GM20431 (cell line): Measurements from ENCODE around the gene MLLT1.

ENCODE experiments used
- in situ Hi-C: fragments of 300-500 bp; cut with MseI, MboI; formaldehyde crosslinking; loops from one replicate; pipeline ENCODE4 v1.15.0; 2020; ENCODE audit warnings: low sequenced_read_pairs; ENCODE audit not compliant: unreplicated experiment

MLLT1 gene

GRCh38 chr19:6276447-6276846 is 3.3 kb downstream of the MLLT1 start:
- in situ Hi-C loops: no loop called here

DNA sequence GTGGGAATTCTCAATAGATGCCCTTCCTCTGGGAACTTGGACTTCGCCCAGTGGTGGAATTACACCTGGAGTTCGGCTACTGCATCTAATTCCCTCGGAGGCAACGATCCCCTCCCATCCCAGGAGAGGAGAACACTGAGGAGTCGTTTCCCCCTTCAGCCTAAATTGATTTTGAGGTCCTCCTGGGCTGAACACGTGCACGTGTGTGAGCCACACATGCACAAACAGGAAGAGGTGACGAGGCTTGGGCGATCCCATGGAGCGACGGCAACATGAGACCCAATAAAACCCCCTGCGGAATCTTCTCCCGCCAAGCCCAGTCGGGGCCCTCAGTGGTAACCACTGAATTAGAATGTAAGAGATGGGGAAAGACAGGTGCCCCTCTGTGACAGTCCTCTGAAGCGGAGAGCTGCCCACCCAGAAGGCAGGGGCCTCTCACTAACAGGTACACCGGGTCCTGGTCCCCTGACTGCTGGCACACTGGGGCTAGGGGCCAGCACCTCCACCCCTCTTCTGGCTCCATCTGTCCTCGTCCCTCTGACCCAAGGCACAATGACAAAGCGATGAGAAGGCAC is 4.5 kb downstream of the MLLT1 start:
- in situ Hi-C loops: no loop called here

DNA sequence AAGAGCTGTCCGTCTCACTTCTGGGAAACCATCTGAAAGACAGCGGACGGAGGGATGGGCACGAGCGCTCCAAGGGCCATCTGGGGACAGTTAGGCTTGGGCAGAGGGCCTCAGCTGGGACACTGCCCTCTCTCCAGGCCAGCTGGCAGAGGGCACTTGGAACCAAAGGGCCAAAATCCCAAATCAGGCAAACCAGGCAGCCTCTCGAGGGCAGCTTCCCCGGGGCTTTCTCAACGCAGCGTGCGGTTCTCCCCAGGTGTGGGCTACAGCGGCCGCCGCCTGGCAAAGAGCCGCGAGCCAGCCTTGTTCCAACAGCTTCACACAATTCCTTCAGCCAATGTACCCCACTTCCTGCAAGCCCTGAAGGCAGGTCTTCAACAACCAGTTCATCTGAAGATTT is 5.0 kb downstream of the MLLT1 start:
- in situ Hi-C loops: no loop called here

DNA sequence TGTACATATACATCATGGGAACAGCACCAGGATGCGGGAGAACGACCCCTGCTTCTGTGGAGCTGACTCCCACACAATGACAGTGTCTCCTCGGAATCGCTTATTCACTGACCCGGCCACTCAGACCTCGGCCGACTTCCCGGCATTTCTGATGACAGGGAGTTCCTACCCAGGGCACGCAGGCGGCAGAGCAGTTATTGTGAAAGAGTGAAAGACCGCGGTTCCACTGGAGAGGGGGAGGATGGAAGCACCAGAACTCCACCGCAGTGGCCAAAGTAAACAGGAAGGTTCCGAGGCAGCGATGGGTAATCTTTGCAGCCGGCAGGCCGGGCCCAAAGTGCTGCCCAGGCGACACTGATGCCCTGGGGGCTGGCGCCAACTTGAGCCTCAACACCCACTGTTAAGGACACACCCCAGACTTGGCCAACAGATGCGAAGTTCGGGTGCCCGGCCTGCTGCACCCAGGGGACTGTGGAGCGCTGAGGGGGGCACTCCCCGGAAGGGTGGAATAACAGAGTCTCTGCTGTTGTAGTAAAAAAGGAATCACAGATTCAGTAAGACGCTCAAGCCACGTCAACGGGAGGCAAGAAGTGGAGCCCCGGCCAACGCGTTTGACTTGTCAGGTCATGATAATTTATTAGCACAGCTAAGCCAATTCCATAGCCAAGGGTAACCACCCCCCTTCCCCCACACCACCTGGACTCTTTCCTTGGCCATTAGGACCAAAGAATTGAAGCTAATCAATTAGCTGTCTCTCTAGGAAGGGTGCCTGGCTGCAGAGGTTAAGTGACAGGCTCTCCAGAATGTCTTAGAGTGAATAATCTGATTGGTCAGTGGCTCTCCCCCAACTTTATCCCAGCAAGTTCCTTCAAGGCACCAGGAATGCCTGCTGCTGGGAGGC is 5.8 kb downstream of the MLLT1 start:
- in situ Hi-C loops: no loop called here

DNA sequence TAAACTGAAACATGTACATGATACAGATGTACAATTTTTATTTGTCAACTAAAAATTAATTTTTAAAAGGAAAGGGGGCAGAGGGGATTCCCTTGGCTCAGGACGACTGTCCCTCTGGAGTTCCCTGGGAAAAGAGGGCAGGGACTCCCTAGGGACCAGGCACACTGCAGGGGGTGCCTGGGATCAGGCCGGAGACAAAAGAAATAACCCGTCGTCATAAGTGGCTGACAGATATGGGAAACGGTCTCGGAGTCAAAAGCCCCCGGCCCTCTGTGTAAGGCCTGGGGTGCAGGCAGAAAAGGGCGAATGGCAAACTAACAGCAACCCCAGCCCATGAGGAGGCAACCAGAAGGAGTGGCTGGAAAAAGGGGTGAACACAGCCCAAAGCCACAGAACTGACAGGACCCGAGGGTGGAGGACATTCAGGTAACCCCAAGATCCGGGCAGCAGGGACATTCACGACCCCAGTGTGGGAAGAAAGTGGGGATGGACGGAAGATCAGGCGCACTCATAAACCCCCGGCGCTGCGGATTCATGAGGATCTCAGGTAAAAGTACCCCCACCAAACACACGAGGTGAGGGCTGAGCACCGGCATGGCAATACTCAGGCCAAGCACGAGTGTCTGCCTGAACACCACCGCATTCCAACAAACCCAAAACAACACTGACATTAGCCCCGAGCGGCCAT is 6.7 kb downstream of the MLLT1 start:
- in situ Hi-C loops: no loop called here

GRCh38 chr19:6272411-6272791 is 7.4 kb downstream of the MLLT1 start:
- in situ Hi-C loops: no loop called here

DNA sequence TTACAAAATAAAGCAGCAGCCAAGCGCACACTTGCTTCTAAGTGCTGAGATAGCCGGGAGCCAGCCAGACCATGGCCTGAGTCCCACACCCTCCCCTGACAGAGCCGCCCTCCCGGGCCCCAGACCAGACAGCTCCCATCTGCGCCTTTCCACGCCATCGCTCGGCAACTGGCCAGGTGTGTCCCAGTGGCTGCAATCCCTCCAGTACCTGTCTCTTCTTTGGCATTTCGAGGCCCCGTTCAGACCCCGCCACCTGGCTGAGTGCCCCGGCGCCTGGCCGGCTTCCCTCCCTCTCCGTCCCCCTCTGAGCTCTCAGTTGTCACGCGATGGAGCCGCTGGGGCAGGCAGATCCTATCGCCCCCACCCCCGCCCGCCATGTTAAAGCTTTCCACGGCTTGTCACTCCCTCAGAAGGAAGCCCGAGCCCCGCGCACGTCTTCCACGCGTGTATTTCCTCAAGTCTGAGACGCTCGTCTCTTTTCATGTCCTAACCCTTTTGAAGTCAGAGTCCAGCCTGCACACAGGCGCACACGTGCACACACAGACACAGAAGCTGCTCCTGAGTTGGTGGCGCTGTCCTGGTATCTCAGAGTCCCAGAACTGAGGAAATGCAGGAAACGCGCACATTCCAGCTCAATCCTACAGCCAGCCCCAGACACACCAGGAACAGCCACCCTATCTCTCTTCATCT is 7.9 kb downstream of the MLLT1 start:
- in situ Hi-C loops: no loop called here

DNA sequence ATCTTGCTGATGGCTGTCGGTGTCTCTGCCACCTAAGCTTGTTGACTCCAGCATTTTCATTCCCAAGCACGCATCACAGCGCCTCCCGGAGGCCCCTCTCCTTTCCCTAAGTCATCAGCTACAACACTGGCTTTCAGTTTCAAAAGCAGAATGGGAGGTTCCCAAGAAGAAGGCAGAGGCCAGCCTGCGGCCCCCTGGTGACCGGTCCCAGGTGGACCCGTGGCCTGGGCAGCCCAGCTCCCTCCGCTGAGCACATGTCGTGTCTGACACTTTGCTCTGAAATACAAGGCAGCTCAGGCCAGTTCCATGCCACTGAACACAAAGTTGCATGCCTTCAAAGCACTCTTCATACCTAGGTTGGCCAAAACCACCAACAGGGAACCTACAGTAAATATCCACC is 8.5 kb downstream of the MLLT1 start:
- in situ Hi-C loops: no loop called here

- in situ Hi-C loops: no loop called here
Observed at GRCh38 chr19:6270822-6271221, 9.0 kb downstream of the MLLT1 start.

DNA sequence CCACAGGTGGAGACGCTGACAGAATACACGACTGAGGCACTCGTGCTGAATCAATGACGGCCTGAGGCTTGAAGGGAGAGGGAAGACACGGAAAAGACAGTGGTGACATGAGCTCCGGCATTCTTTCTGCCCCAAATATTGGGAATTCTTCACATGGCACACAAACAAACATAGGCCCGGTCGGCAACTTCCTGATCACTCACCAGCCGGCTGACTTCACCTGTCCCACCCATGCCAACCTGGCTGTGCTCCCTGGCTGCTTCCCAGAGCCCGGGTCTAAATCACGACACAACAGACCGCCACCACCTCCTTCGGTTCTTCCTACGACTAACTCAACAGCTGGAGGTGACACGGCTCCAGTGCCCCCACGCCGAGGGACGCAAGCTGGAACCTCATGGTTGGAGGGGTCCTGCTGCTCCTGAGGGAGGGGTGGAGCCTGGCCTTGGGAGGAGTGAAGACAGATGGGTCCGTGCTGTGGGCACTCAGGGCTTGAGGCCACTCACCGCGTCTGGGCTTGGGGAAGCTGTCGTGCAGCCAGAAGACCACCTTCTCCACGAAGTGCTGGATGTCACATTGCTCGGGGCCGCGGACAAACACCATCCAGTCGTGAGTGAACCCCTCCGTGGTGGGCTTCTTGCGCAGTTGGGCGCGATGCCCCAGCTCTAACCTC is 9.6 kb downstream of the MLLT1 start:
- in situ Hi-C loops: no loop called here

DNA sequence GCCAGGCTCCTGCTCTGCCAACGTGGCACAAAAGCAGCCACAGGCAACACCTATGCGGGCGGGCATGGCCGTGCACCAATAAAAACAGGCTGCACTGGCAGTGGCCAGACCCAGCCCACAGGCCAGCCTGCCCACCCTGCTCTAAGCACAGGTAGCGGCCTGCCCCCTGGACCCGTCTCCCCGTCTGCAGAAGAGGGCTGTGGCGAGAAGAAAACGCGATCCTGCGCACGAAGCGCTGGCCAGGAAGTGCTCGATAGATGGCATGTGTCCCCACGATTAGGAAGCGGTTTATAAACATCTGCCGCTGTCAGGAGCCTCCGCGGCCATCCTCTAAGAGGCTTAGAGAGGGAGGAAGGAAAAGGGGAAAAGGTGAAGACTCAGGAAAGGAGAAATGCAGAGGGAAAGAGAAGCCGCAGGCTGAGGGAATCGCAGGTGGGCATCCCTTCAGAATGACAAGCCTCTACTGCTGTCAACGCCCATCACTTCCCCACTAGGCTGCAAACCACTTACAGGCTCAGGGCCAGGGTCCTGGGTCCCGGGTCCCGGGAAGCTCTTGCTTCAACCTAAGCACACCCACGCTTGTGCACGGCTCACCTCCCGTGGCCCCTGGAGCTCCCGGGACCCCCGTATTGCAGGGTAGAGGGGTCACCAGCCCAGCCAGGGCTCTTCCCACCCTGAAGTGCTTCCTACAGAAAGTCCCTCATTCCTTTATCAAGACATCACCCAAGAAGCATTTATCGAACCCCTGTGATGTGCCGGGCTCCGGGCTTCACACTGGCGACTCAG is 10.5 kb downstream of the MLLT1 start:
- in situ Hi-C loops: no loop called here

DNA sequence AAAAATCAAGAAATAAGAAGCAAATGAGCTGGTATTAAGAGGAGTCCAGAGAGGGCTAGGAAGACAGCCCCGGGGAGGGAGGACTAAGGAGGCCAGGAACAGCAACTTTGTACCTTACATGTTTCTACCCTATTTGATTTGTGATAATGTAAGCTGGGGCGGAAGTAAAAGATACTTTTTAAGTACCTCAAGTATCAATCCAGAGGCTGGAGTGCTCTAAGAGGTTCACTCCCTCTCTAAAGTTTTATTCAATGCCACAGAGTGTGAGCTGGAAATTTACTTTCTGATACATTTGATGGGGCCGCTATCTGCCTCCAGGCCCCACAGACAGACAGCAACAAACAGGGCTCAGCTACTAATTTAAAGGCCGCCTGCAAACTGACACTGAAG is 11.4 kb downstream of the MLLT1 start:
- in situ Hi-C loops: no loop called here

DNA sequence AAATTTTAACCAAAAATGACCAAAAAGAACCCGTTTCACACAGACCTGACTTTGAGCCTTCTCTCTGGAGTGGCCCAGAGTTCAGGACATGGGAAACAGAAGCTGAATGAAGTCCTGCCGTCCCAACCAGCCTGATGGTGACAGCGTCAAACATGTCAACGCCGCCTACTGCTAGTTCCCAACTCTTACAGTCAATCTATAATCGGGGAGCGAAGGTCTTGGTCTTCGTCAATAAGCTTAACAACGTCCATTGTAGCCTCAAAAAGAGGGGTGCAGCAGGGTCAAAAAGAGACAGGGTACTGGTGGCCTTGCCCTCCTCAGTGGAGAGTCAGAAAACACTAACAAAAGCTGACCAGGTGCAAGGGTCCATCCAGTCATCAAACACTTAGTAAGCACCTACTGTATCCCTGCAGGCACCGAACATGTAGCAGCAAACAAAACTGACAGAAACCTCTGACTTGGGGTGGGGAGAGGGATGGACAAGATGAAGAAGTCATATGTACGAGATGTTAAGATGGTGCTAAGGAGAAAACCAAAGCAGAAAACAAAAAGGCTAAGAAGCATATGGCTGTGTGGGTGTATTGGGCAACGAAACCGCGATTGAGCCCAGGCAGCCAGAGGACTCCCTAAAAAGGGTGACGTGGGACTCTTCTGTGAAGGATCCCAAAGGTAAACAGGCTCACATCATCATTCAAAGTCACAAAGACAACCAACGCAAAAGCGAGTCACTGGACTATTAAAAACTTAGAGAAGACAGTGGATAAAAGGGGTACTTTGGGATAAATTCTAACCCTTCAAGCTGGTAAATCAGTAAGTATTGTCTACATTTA is 12.0 kb downstream of the MLLT1 start:
- in situ Hi-C loops: no loop called here

GRCh38 chr19:6264803-6265202 is 15.0 kb downstream of the MLLT1 start:
- in situ Hi-C loops: no loop called here

- in situ Hi-C loops: no loop called here
Observed at GRCh38 chr19:6263735-6264444, 15.9 kb downstream of the MLLT1 start.

- in situ Hi-C loops: no loop called here
Observed at GRCh38 chr19:6263306-6263705, 16.5 kb downstream of the MLLT1 start.

GRCh38 chr19:6262519-6262918 is 17.3 kb downstream of the MLLT1 start:
- in situ Hi-C loops: no loop called here

GRCh38 chr19:6261883-6262282 is 17.9 kb downstream of the MLLT1 start:
- in situ Hi-C loops: no loop called here
